Stomach (tissue), 9 donors: Measurements from ENCODE around the gene C1QTNF12. TPM values are rescaled to one million over a fixed set of nuclear protein-coding genes. Genes with fewer than 3 reads are reported as not detected.

Experiments
- DNase-seq, 2 donors: peaks; one replicate each; pipeline versions ENCODE4 v3.0.0 to v3.0.0-alpha.2; 2013 to 2019
- H3K27ac ChIP-seq, 5 donors: fragments of 200-600 bp in 4 of 5; sonication (generic) in 4 of 5; one replicate each; pipeline ENCODE4 v1.5.1; 2013 to 2019; ENCODE audit warnings: mild to moderate bottlenecking in 1 of 5, moderate library complexity in 1 of 5
- H3K27me3 ChIP-seq, 3 donors: fragments of 200-600 bp; sonication (generic); one replicate each; pipeline ENCODE4 v1.5.1; 2017 to 2019; ENCODE audit warnings: mixed run types in 1 of 3
- H3K36me3 ChIP-seq, 4 donors: fragments of 200-600 bp; sonication (generic); 1 replicate in 3 of 4; 2 replicates in 1 of 4; pipeline ENCODE4 v1.5.1; 2016 to 2019
- H3K4me1 ChIP-seq, 4 donors: fragments of 200-600 bp; sonication (generic); one replicate each; pipeline ENCODE4 v1.5.1; 2016 to 2019
- H3K4me3 ChIP-seq, 4 donors: fragments of 200-600 bp; sonication (generic) in 3 of 4; one replicate each; pipeline ENCODE4 v1.5.1; 2016 to 2019; ENCODE audit warnings: mild to moderate bottlenecking in 1 of 4
- H3K9me3 ChIP-seq, 4 donors: fragments of 200-600 bp; sonication (generic); one replicate each; pipeline ENCODE4 v1.5.1; 2016 to 2019
- CTCF ChIP-seq, 7 experiments: fragments of 450-650 bp in 4 of 7; fragments of 200-600 bp in 3 of 7; sonication (generic) in 3 of 7; IDR thresholded peaks; one replicate each; pipeline ENCODE4 v1.5.1; 2016 to 2019; ENCODE audit warnings: antibody characterized with exemption in 7 of 7, control low read depth in 2 of 7, mild to moderate bottlenecking in 1 of 7
- EP300 ChIP-seq: sonication (generic); formaldehyde crosslinking; IDR thresholded peaks from one replicate; pipeline ENCODE4 v1.6.1; 2017; ENCODE audit warnings: antibody characterized with exemption
- POLR2A ChIP-seq, 4 donors: fragments of 450-650 bp; IDR thresholded peaks; one replicate each; pipeline ENCODE4 v1.6.1; 2016; ENCODE audit warnings: antibody characterized with exemption in 4 of 4, control low read depth in 2 of 4, mild to moderate bottlenecking in 1 of 4, moderate library complexity in 1 of 4
- POLR2AphosphoS5 ChIP-seq, 3 donors: sonication (generic); formaldehyde crosslinking; IDR thresholded peaks; one replicate each; pipeline ENCODE4 v1.6.1; 2016; ENCODE audit warnings: antibody characterized with exemption in 3 of 3
- WGBS, 5 donors: extraction: QIAGEN DNeasy Blood & Tissue Kit in 3 of 5; methylation state at CpG; one replicate each; pipeline versions ENCODE4 v1.1.5 to v1.1.7; 2013 to 2018; 5-methylcytosine and 5-hydroxymethylcytosine counted together
- intact Hi-C: fragments of 100-400 bp; cut with DNase I; formaldehyde crosslinking; loops from one replicate; pipeline ENCODE4 v1.15.1; 2023; ENCODE audit warnings: low total_unique reads
- polyA plus RNA-seq, 3 donors: library from polyadenylated mRNA; stranded (reverse); fragments of 200-250 nt; gene quantifications; one replicate each; pipeline ENCODE4 v1.2.3, GENCODE V29; 2013
- total RNA-seq, 5 donors: library from RNA; depleted of rRNA; stranded (reverse); fragments of >200 nt; gene quantifications; one replicate each; pipeline versions ENCODE4 v1.1.0 to v1.2.3, GENCODE V29; 2014 to 2016
- donor health status: healthy with polysubstance abuse.
- donor health status: Bipolar disorder and iron deficiency.
- donor health status: healthy.

Gene C1QTNF12
- total and polyA plus RNA-seq, 8 donors: 1.5 to 21.3 (median 2.9) TPM; not detected in 2

- 93 to 95% (median 95%) methylated on average over 22 to 28 of the region's 28 CpGs for WGBS, 5 donors
- no peak for TF ChIP-seq POLR2AphosphoS5 (IDR thresholded peaks at IDR 0.05)
- TF ChIP-seq POLR2A (IDR thresholded peaks at IDR 0.05): no peak
- TF ChIP-seq EP300: no peak
- TF ChIP-seq CTCF (IDR thresholded peaks at IDR 0.05): no peak
- no peak for DNase-seq
- intact Hi-C loops: no loop called here
- Histone ChIP-seq H3K4me1 (peaks cover 36 to 66% (median 59%) of the 10 kb centered on the region in 4 donors), H3K4me3 (no peak overlapping the region), H3K36me3 (peaks cover 0 to 27% (median 17%) of the 10 kb centered on the region in 4 donors), H3K27me3 (peaks cover 0 to 30% (median 25%) of the 10 kb centered on the region in 3 donors), H3K9me3 (peaks cover 0 to 3% (median 0%) of the 10 kb centered on the region in 4 donors), H3K27ac (no peak overlapping the region)
These were observed 12.2 kb downstream of the C1QTNF12 start for GRCh38 chr1:1234180-1234808.

GRCh38 chr1:1233567-1233892 is 13.0 kb downstream of the C1QTNF12 start:
- Histone ChIP-seq H3K9me3 (peaks cover 0 to 3% (median 0%) of the 10 kb centered on the region in 4 donors), H3K27me3 (peaks cover 0 to 22% (median 17%) of the 10 kb centered on the region in 3 donors), H3K4me3 (peak overlapping the region in 1 of 4 donors; percentile 50), H3K27ac (no peak overlapping the region), H3K4me1 (peaks cover 37 to 71% (median 62%) of the 10 kb centered on the region in 4 donors), H3K36me3 (peaks cover 3 to 34% (median 24%) of the 10 kb centered on the region in 4 donors)
- TF ChIP-seq POLR2A (IDR thresholded peaks at IDR 0.05) (no peak), CTCF (IDR thresholded peaks at IDR 0.05) (no peak), EP300 (no peak), POLR2AphosphoS5 (IDR thresholded peaks at IDR 0.05) (no peak)
- WGBS, 5 donors: 91 to 95% (median 94%) methylated on average over 15 of the region's 15 CpGs
- intact Hi-C loops: no loop called here
- no peak for DNase-seq

- H3K27ac ChIP-seq: peak overlapping the region in 1 of 5 donors; percentile 65
- peaks cover 0 to 3% (median 0%) of the 10 kb centered on the region in 4 donors for H3K9me3 ChIP-seq
- H3K36me3 ChIP-seq: peaks cover 9 to 40% (median 29%) of the 10 kb centered on the region in 4 donors
- DNase-seq: no peak
- 78 to 91% (median 83%) methylated on average over 57 to 98 of the region's 98 CpGs for WGBS, 5 donors
- intact Hi-C loops: no loop called here
- no peak for TF ChIP-seq POLR2AphosphoS5 (IDR thresholded peaks at IDR 0.05)
- no peak for TF ChIP-seq CTCF (IDR thresholded peaks at IDR 0.05)
- no peak for TF ChIP-seq POLR2A (IDR thresholded peaks at IDR 0.05)
- TF ChIP-seq EP300: no peak
- H3K4me1 ChIP-seq: peaks cover 35 to 71% (median 59%) of the 10 kb centered on the region in 4 donors
- peak overlapping the region; percentile 39 to 50 (median 40) for H3K4me3 ChIP-seq
- peaks cover 0 to 16% (median 12%) of the 10 kb centered on the region in 3 donors for H3K27me3 ChIP-seq
These were observed 13.5 kb downstream of the C1QTNF12 start for GRCh38 chr1:1232796-1233566.

GRCh38 chr1:1232208-1232795 is 14.2 kb downstream of the C1QTNF12 start, which contains the start of gene B3GALT6:
B3GALT6 (plus strand) TSS chr1:1232237; CDS start chr1:1232279, 42 bp downstream.
- no peak for DNase-seq
- no peak for TF ChIP-seq POLR2AphosphoS5 (IDR thresholded peaks at IDR 0.05)
- no peak for TF ChIP-seq POLR2A (IDR thresholded peaks at IDR 0.05)
- no peak for TF ChIP-seq CTCF (IDR thresholded peaks at IDR 0.05)
- peaks cover 0 to 3% (median 0%) of the 10 kb centered on the region in 4 donors for H3K9me3 ChIP-seq
- peaks cover 15 to 46% (median 36%) of the 10 kb centered on the region in 4 donors for H3K36me3 ChIP-seq
- peak within 1 kb of the TSS; percentile 86 to 99 (median 96) for H3K27ac ChIP-seq
- intact Hi-C loops: no loop called here
- H3K4me1 ChIP-seq: peaks cover 28 to 71% (median 53%) of the 10 kb centered on the region in 4 donors
- H3K4me3 ChIP-seq: peak within 1 kb of the TSS; percentile 91 to 100 (median 98)
- WGBS, 5 donors: 1 to 10% (median 6%) methylated on average over 21 to 100 of the region's 100 CpGs; no CpG with 5 or more reads in 1 of the 5 donors
- peaks cover 0 to 10% (median 5%) of the 10 kb centered on the region in 3 donors for H3K27me3 ChIP-seq
